Astrocyte (in vitro differentiated cells and primary cell): ENCODE data around the gene ARF1. TPM values are rescaled to one million over a fixed set of nuclear protein-coding genes. Genes with fewer than 3 reads are reported as not detected.
"Not testable (repeated sequence)": the region's sequence is repeated elsewhere in the genome, so short reads cannot be mapped to it uniquely, and the experiment has no call there.

ENCODE experiments used
- DNase-seq: peaks from one replicate; pipeline ENCODE4 v3.0.0-alpha.2; 2010; ENCODE audit warnings: low read depth
- FAIRE-seq: peaks from 2 replicates; lab custom pipeline; 2011; peaks lifted over from hg19 to GRCh38; lab: Jason Lieb, UNC
- H2AFZ ChIP-seq: 2 replicates; pipeline ENCODE4 v1.6.0; 2012; ENCODE audit warnings: low read depth, low read length, inconsistent platforms
- H3K27ac ChIP-seq: 2 replicates; pipeline ENCODE4 v1.5.1; 2011; ENCODE audit warnings: low read depth, low read length, inconsistent platforms
- H3K27me3 ChIP-seq: 2 replicates; pipeline ENCODE4 v1.6.0; 2011; ENCODE audit warnings: low read length, inconsistent platforms; ENCODE audit not compliant: insufficient read depth
- H3K36me3 ChIP-seq: 2 replicates; pipeline ENCODE4 v1.5.1; 2011; ENCODE audit warnings: low read length, inconsistent platforms; ENCODE audit not compliant: insufficient read depth
- H3K4me1 ChIP-seq: 2 replicates; pipeline ENCODE4 v1.5.1; 2011; ENCODE audit warnings: low read length, inconsistent platforms; ENCODE audit not compliant: insufficient read depth
- H3K4me2 ChIP-seq: 2 replicates; pipeline ENCODE4 v1.6.0; 2012; ENCODE audit warnings: low read length, inconsistent platforms
- H3K4me3 ChIP-seq: 2 replicates; pipeline ENCODE4 v1.5.1; 2011; ENCODE audit warnings: low read depth, mild to moderate bottlenecking, low read length, inconsistent platforms; ENCODE audit not compliant: insufficient read depth
- H3K79me2 ChIP-seq: 2 replicates; pipeline ENCODE4 v1.6.0; 2012; ENCODE audit warnings: mild to moderate bottlenecking, low read length, inconsistent platforms; ENCODE audit not compliant: insufficient read depth
- H3K9ac ChIP-seq: 2 replicates; pipeline ENCODE4 v1.6.0; 2012; ENCODE audit warnings: mild to moderate bottlenecking, low read length, inconsistent platforms
- H3K9me3 ChIP-seq: 2 replicates; pipeline ENCODE4 v1.5.1; 2012; ENCODE audit warnings: low read depth, mild to moderate bottlenecking, low read length, inconsistent platforms; ENCODE audit not compliant: insufficient read depth
- H4K20me1 ChIP-seq: 2 replicates; pipeline ENCODE4 v1.6.0; 2012; ENCODE audit warnings: low read length, inconsistent platforms; ENCODE audit not compliant: insufficient read depth
- H3K27ac Mint-ChIP-seq: one replicate; pipeline ENCODE4 v1.8.0; 2021; ENCODE audit warnings: mild to moderate bottlenecking, mixed read lengths; ENCODE audit not compliant: unreplicated experiment
- H3K27me3 Mint-ChIP-seq: one replicate; pipeline ENCODE4 v1.8.0; 2021; ENCODE audit warnings: low read depth, mixed read lengths; ENCODE audit not compliant: unreplicated experiment
- H3K36me3 Mint-ChIP-seq: one replicate; pipeline ENCODE4 v1.8.0; 2021; ENCODE audit warnings: low read depth, mixed read lengths; ENCODE audit not compliant: unreplicated experiment
- H3K4me1 Mint-ChIP-seq: one replicate; pipeline ENCODE4 v1.8.0; 2021; ENCODE audit warnings: low read depth, mixed read lengths; ENCODE audit not compliant: unreplicated experiment
- H3K4me3 Mint-ChIP-seq: one replicate; pipeline ENCODE4 v1.8.0; 2021; ENCODE audit warnings: mild to moderate bottlenecking, moderate library complexity, mixed read lengths; ENCODE audit not compliant: unreplicated experiment
- H3K9me3 Mint-ChIP-seq: one replicate; pipeline ENCODE4 v1.8.0; 2021; ENCODE audit warnings: mild to moderate bottlenecking, mixed read lengths; ENCODE audit not compliant: unreplicated experiment
- EZH2 ChIP-seq: IDR thresholded peaks from 2 replicates; pipeline ENCODE4 v1.6.1; 2012; ENCODE audit warnings: mild to moderate bottlenecking, low read length, inconsistent platforms; ENCODE audit not compliant: insufficient read depth
- total RNA-seq: library from RNA; stranded (reverse); gene quantifications from 2 replicates; pipeline ENCODE4 v1.2.1, GENCODE V29; 2021
- TF ChIP-seq, protein P1 (sequence below): IDR thresholded peaks from 2 replicates; pipeline ENCODE4 v1.5.1; 2011; ENCODE audit warnings: low read depth, mild to moderate bottlenecking, inconsistent platforms, low read length, moderate library complexity; ENCODE audit not compliant: insufficient read depth

ARF1 gene
- total RNA-seq, 1 donor from 2014 or later, result 431 TPM

DNA sequence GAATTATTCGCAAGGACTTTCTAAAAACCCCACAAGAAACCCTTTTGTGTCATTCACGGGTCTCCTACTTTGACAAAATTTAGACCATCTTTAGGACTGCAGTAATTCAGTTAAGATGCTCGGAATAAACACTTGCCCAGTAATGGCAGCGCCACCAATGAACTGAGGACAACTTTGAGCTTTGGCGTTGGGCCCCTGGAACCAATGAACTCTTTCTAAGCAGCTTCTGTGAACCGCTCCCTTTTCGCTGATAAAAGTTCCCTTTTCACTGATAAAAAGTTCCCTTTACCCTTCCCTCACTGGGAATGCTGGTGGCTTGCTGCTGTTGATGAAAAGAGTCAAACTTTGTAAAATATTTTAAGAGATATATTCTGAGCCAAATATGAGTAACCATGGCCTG, 28.0 kb downstream of the ARF1 start:
- Histone ChIP-seq H3K9me3 (no peaks in the 10 kb centered on the region), H3K9ac (no peak overlapping the region), H3K36me3 (no peaks in the 10 kb centered on the region), H3K4me2 (no peak overlapping the region), H3K4me3 (no peak overlapping the region), H3K4me1 (peaks cover 10% of the 10 kb centered on the region), H3K27me3 (no peaks in the 10 kb centered on the region), H4K20me1 (no peaks in the 10 kb centered on the region), H2AFZ (no peak overlapping the region), H3K79me2 (peaks cover 23% of the 10 kb centered on the region), H3K27ac (no peak overlapping the region)
- TF ChIP-seq, protein P1, sequence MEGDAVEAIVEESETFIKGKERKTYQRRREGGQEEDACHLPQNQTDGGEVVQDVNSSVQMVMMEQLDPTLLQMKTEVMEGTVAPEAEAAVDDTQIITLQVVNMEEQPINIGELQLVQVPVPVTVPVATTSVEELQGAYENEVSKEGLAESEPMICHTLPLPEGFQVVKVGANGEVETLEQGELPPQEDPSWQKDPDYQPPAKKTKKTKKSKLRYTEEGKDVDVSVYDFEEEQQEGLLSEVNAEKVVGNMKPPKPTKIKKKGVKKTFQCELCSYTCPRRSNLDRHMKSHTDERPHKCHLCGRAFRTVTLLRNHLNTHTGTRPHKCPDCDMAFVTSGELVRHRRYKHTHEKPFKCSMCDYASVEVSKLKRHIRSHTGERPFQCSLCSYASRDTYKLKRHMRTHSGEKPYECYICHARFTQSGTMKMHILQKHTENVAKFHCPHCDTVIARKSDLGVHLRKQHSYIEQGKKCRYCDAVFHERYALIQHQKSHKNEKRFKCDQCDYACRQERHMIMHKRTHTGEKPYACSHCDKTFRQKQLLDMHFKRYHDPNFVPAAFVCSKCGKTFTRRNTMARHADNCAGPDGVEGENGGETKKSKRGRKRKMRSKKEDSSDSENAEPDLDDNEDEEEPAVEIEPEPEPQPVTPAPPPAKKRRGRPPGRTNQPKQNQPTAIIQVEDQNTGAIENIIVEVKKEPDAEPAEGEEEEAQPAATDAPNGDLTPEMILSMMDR, result no peak
- TF ChIP-seq EZH2, result no peak
- Mint-ChIP-seq H3K9me3 (no peaks in the 10 kb centered on the region), H3K4me3 (peak overlapping the region; percentile 62), H3K27me3 (no peaks in the 10 kb centered on the region), H3K4me1 (peaks cover 4% of the 10 kb centered on the region), H3K27ac (no peak overlapping the region), H3K36me3 (peaks cover 4% of the 10 kb centered on the region)
- no peak for DNase-seq
- FAIRE-seq, result no peak

DNA sequence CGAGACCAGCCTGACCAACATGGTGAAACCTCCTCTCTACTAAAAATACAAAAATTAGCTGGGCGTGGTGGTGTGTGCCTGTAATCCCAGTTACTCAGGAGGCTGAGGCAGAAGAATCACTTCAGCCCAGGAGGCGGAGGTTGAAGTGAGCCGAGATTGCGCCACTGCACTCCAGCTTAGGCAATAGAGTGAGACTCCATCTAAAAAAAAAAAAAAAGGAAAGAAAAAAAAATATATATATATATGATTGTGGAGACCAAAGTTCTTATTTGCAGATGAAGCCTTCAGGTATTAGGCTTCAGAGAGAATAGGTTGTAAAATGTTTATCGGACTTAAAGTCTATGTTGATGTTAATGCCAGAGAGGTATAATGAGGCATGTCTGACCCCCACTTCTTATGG, 28.8 kb downstream of the ARF1 start:
- not testable (repeated sequence) for H3K9ac ChIP-seq, FAIRE-seq, H3K27me3 ChIP-seq, H3K27ac Mint-ChIP-seq, H3K36me3 Mint-ChIP-seq, H3K4me1 Mint-ChIP-seq, H3K9me3 ChIP-seq, H3K27ac ChIP-seq, H3K27me3 Mint-ChIP-seq, H3K9me3 Mint-ChIP-seq, H3K36me3 ChIP-seq, H3K4me3 ChIP-seq, H4K20me1 ChIP-seq, H3K4me2 ChIP-seq, H3K4me3 Mint-ChIP-seq, H2AFZ ChIP-seq, DNase-seq
- Histone ChIP-seq H3K79me2 (peaks cover 23% of the 10 kb centered on the region), H3K4me1 (peaks cover 10% of the 10 kb centered on the region)

DNA sequence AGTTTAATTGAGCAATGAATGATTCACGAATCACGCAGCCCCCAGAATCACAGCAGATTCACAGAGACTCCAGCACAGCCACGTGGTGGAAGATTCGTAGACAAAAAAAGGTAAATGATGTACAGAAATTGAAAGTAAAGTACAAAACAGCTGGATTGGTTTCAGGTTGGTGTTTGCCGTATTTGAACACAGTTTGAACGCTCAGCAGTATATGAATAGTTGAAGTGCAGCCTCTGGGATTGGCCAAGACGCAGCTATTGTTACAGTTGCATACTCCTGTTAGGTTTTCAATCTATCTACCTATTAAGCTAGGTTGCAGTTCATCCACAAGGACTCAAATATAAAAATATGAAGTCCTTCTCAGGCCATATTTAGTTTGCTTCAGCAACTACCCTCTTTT, 29.7 kb downstream of the ARF1 start:
- H3K27me3 ChIP-seq, result no peaks in the 10 kb centered on the region
- peaks cover 19% of the 10 kb centered on the region for H3K79me2 ChIP-seq
- no peaks in the 10 kb centered on the region for H3K9me3 ChIP-seq
- Mint-ChIP-seq H3K27me3 (no peaks in the 10 kb centered on the region), H3K4me3 (no peak overlapping the region), H3K36me3 (no peaks in the 10 kb centered on the region), H3K9me3 (no peaks in the 10 kb centered on the region), H3K4me1 (peaks cover 4% of the 10 kb centered on the region), H3K27ac (no peak overlapping the region)
- TF ChIP-seq EZH2, result no peak
- TF ChIP-seq, protein P1, result no peak
- FAIRE-seq (no peak), DNase-seq (no peak)
- peaks cover 10% of the 10 kb centered on the region for H3K4me1 ChIP-seq
- no peak overlapping the region for H3K9ac ChIP-seq
- H3K27ac ChIP-seq, result no peak overlapping the region
- no peak overlapping the region for H3K4me3 ChIP-seq
- H2AFZ ChIP-seq, result no peak overlapping the region
- H4K20me1 ChIP-seq, result no peaks in the 10 kb centered on the region
- H3K4me2 ChIP-seq, result no peak overlapping the region
- H3K36me3 ChIP-seq, result no peaks in the 10 kb centered on the region
